Activated naive CD8-positive, alpha-beta T cell treated with anti-CD3 and anti-CD28 coated beads, Interleukin-2, amount 50 U/mL, for 16 hours (primary cell): ENCODE measurements around the gene GPR158.

Experiments used
- DNase-seq: peaks from one replicate; pipeline ENCODE4 v3.0.0-alpha.2; 2020; ENCODE audit warnings: low read depth, low spot score

Gene GPR158

GRCh38 chr10:25191162-25191895 is 16.5 kb downstream of the GPR158 start:
- DNase-seq: no peak

DNA sequence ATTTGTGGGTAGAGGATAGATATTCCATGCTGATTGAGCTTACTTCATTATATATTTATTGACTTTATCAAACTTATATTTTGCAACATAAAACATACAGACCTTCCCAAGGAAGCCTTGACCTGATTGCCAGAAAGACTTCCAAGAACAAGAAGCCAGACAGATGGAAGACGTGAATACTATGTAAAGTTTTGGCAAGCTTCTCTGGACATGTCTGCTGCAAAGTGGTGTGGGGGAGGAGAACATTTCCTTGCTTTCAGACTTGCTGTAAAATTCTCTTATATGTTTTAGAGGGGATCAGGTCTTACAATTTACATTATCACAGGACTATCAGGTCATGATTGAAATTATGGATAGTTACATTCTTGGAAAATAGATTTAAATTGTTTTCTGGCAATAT is 23.4 kb downstream of the GPR158 start:
- DNase-seq: no peak

GRCh38 chr10:25206693-25207414 is 32.1 kb downstream of the GPR158 start:
- no peak for DNase-seq

DNA sequence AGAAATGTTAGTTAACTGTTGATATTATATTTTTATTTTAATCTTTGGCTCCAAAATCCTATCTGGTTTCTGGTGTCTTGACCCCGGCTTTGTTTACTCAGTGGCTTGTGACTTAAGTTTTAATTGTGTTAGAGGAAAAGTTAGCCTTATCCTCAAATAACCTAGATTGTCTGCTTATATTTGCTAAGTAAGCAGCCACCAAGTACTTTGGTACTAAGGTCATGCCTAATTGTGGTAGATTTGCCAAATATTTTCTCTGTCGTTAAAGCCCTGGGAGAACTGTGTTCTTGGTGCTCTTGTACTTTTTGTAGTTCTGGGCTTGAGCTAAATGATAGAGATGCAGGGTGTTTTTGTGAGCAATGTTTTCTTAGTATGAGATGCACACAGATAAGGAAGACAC is 34.8 kb downstream of the GPR158 start:
- DNase-seq: no peak

- DNase-seq: no peak
Observed at GRCh38 chr10:25210265-25210664, 35.5 kb downstream of the GPR158 start.

- DNase-seq: no peak
Observed at GRCh38 chr10:25220156-25220555, 45.4 kb downstream of the GPR158 start.

DNA sequence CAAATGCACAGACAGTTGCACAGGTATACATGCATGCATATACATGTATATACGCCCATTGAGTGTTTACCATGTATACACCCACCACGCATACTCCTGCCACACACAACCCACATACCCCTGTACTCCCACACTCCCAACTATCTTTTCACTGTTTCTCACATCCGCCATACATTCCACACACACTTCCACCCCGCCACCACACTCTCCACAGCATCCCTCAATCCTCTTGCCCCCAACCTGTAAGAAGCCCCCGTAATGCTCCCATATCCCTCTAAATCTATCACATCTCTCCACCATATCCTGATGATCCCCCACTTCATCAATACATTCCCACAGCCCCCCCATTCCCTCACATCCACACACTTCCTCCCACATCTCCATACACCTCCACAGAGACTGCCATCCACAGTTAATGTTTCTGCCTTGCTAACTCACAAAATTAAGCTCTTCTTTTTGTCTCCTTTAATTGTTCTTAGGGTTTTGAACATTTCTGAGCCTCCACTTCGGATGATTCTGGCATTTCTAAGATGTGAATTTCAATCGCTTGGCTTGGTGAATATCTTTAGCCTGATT is 47.4 kb downstream of the GPR158 start:
- DNase-seq: no peak

DNA sequence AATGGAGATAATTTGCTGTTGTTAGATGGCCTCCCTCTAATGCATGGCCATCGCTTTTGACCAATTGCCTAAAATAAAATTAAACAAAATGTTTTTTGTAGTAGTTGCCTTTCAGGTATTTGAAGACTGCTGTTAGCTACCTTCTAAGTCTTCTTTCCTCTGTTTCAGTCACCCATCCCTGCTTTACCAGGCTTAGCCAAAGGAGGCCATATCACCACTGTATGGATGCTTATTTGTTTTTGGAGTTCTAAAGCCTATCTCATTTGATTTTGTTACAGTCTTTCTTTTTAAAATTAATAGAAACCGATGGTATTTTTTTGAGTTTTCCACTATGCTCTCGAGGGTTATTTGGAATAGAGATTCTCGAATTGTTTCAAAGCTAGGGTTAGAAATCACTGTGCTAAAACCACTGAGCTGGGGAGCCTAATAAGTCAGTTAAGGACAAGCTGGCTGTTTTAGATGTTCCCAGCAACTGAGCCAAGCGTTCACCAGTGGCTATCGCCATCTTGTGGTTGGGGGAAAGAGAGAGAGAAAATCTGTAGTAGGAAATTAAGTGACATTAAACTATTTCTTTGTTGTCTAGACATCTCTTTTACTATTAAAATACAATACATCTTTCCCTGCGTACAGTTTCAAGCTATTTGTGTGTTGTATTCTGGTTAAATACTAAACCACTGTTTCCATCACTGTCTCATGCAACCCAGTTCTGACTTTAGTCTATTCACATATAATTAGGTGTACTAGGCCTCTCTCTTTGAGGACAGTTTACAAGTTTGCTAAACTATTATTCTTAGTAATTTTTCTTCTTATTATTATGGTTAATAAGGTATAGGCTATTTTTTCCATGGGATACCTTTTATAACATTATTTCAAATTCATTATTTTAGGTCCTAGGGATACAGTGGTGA is 52.2 kb downstream of the GPR158 start:
- no peak for DNase-seq

DNA sequence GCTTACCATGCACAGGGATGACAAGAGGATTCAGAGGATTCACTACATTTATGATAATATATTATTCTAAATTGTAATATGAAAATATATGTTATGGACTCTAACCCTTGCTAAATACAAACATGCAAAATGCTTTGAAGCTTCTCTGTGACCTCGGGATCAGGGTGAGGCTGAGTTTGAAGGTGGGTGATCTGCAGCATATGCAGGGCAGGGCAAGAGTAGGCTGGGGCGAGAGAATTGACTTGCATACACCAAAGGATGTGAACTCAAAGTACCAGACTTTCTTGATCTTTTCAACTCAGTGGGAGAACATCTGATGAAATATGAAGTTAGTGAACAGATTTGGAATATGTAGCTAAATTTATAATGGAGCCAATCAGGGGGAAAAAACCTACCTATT is 57.0 kb downstream of the GPR158 start:
- DNase-seq: no peak

GRCh38 chr10:25232204-25232603 is 57.4 kb downstream of the GPR158 start:
- no peak for DNase-seq

- DNase-seq: no peak
Observed at GRCh38 chr10:25245165-25245564, 70.4 kb downstream of the GPR158 start.

DNA sequence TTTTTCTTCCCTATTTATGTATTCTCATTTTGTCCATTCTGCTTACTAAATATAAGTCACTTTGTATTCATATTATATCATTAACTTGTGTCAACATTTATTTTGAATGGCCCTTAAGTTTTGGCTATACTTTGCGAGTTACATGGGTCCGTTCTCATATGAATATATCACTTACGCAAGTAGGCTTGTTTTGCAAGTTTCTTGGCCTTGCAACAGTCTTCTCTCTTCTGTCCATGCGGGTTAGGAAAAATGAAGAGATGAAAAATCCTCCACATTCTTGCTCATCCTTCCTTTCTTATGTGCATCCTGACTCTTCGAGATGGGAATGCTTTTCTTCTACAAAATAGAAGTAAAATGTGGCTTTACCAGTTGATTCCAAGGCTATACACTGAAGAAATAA is 82.8 kb downstream of the GPR158 start:
- no peak for DNase-seq

GRCh38 chr10:25261110-25261509 is 86.3 kb downstream of the GPR158 start:
- DNase-seq: no peak

DNA sequence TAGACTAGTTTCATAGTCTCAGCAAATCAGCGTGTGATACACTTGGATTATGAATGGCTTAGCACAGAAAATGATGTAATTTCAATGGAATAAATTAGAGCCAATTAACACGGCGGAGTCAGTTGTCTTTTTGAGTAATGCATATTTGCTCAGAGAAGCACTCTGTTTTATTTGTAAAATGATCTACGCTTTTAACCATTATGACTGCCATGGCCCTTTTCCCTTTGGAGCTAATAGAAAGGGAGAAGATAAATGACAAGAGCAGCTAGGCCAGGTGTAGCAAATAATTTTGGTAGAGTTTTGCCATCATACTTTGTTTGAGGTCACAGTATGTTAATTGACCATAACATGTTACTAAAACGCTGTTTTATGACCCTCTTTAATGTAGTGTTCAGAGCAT is 86.8 kb downstream of the GPR158 start:
- DNase-seq: no peak

- DNase-seq: no peak
Observed at GRCh38 chr10:25263931-25264330, 89.1 kb downstream of the GPR158 start.

DNA sequence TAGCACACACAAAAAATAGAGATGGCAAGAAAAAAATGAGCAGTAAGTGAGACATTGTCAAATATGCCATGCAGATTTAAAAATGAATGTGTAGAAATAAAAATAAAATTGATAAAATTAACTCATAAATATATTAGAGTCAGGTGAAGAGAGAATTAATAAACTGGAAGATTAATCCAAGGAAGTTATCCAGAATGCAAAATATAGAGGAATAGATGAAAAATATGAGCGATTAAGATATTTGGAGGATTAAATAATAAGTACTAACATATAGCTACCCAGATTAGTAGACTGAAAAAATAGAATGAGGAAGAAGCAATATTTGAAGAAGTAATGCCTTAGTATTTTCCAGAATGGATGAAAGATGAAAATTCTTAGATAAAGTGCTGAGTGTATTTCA is 103.4 kb downstream of the GPR158 start:
- no peak for DNase-seq

- no peak for DNase-seq
Observed at GRCh38 chr10:25280076-25280475, 105.3 kb downstream of the GPR158 start.

GRCh38 chr10:25280573-25280972 is 105.8 kb downstream of the GPR158 start:
- DNase-seq: no peak

DNA sequence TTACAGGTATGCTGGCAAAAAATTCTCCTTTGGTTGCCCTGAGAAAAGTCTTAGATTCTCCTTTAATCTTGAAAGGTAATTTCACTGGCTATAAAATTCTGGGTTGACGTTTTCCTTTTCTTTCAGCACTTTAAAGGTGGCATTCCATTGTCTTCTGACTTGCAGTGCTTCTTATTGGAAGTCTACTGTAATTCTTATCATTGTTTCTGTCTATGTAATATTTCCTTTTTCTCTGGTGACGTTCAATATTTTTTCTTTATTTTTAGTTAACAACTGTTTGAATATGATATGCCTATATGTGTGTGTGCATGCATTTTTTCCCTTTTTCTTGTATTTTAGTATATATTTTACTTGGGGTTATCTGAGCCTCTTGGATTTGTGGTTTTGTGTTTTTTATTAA is 111.0 kb downstream of the GPR158 start:
- DNase-seq: no peak

GRCh38 chr10:25288181-25288580 is 113.4 kb downstream of the GPR158 start:
- no peak for DNase-seq

DNA sequence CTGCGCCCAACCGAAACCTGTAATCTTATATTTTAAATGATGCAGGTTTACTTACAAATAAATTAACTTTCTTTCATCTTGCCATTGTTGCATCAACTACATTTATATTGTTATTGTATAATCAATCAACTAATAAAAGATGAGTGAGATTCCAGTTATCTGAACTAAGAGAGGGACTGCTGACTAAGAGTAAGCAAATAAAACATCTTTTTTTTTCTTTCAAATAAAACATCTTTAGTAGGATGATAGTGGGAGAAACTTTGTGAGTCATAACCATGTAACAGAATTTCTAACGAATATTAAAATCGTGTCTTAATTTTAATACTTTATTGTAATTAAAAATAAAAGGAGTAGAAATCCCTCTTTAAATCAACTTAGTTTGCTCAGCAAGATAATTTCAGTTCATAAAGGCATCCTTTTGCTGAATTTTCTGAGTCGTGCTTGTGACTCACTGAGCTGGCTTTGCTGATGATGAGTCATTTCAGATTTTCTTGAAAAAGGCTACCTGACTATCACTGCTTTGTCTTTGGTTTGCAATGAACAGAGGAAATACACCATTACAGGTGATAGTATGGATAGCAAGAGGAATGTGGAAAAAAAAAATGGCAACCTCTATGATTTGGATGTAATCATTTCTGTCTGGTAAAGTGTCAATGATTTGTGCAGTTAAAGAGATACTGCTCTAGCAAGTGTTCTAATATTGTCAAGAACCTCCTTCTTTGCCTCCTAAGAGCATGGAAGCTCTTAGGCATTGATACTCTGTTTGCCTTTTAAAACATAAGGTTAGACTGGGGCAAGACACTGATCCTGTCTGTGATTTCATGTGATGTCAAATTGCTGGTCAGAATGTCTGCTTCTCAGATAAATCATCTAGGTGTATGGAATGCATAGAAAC is 119.5 kb downstream of the GPR158 start:
- DNase-seq: no peak
